H1 (cell line): ENCODE results near the gene LRRC43. TPM values are rescaled to one million over a fixed set of nuclear protein-coding genes. Genes with fewer than 3 reads are reported as not detected.

Experiments
- CTCF ChIA-PET: fragments of 300-600 bp; sonication (Branson Sonifier 250); formaldehyde crosslinking; loops from one replicate; lab custom pipeline; 2021; ENCODE audit not compliant: partially characterized antibody; lab: Charles Lee
- POLR2A ChIA-PET: fragments of 300-600 bp; sonication (Branson Sonifier 250); formaldehyde crosslinking; loops from one replicate; lab custom pipeline; 2021; ENCODE audit warnings: inconsistent platforms; ENCODE audit not compliant: partially characterized antibody; lab: Charles Lee
- DNase-seq, 2 experiments: peaks; one replicate each; pipeline versions ENCODE4 v3.0.0 to v3.0.0-alpha.2; 2010 to 2022; ENCODE audit warnings: low spot score in 2 of 2, low read depth in 1 of 2, mixed read lengths in 1 of 2
- FAIRE-seq: peaks from 2 replicates; lab custom pipeline; 2011; peaks lifted over from hg19 to GRCh38; lab: Jason Lieb, UNC
- H2AFZ ChIP-seq: 2 replicates; pipeline ENCODE4 v1.8.1; 2012; ENCODE audit warnings: low read length, inconsistent platforms
- H2AK5ac ChIP-seq: 2 replicates; pipeline ENCODE4 v1.6.1; 2013; ENCODE audit warnings: low read depth, low read length
- H2BK120ac ChIP-seq: replicated peaks from 2 replicates; pipeline ENCODE3; 2013; ENCODE audit warnings: low read depth, low read length, inconsistent platforms
- H2BK12ac ChIP-seq: 2 replicates; pipeline ENCODE4 v1.6.1; 2013; ENCODE audit warnings: low read depth, low read length
- H2BK15ac ChIP-seq: 2 replicates; pipeline ENCODE4 v1.6.1; 2013; ENCODE audit warnings: low read length
- H2BK20ac ChIP-seq: 2 replicates; pipeline ENCODE4 v1.6.1; 2013; ENCODE audit warnings: low read length
- H2BK5ac ChIP-seq: 2 replicates; pipeline ENCODE4 v1.6.1; 2013; ENCODE audit warnings: low read depth, low read length
- H3K14ac ChIP-seq: 2 replicates; pipeline ENCODE4 v1.6.1; 2013; ENCODE audit warnings: inconsistent platforms; ENCODE audit not compliant: insufficient read length
- H3K18ac ChIP-seq: 2 replicates; pipeline ENCODE4 v1.6.1; 2013; ENCODE audit warnings: low read length; ENCODE audit errors: extremely low read depth
- H3K23ac ChIP-seq: 2 replicates; pipeline ENCODE4 v1.6.1; 2013; ENCODE audit warnings: inconsistent platforms; ENCODE audit not compliant: insufficient read length
- H3K23me2 ChIP-seq: 2 replicates; pipeline ENCODE4 v1.6.1; 2013; ENCODE audit warnings: low read depth, low read length
- H3K27ac ChIP-seq: 2 replicates; pipeline ENCODE4 v1.6.1; 2011; ENCODE audit warnings: low read depth, low read length, inconsistent platforms
- H3K27me3 ChIP-seq, 4 experiments: replicated peaks in 1 of 4; 1 replicate in 1 of 4; 2 replicates in 3 of 4; pipeline versions ENCODE4 v1.6.1 to v1.8.1; 2011 to 2013; ENCODE audit warnings: low read length in 3 of 4, mild to moderate bottlenecking in 3 of 4, inconsistent platforms in 2 of 4, mixed read lengths in 2 of 4, moderate library complexity in 1 of 4; ENCODE audit not compliant: control insufficient read depth in 3 of 4, insufficient read depth in 3 of 4; ENCODE audit errors: extremely low read depth in 1 of 4
- H3K36me3 ChIP-seq, 4 experiments: 2 replicates each; pipeline versions ENCODE4 v1.6.1 to v1.8.1; 2011 to 2013; ENCODE audit warnings: mild to moderate bottlenecking in 4 of 4, low read length in 3 of 4, moderate library complexity in 2 of 4, control low read depth in 1 of 4, inconsistent platforms in 1 of 4; ENCODE audit not compliant: insufficient read depth in 4 of 4, control insufficient read depth in 2 of 4
- H3K4ac ChIP-seq: replicated peaks from 2 replicates; pipeline ENCODE3; 2013; ENCODE audit warnings: low read length, low read depth, mixed read lengths, inconsistent platforms; ENCODE audit not compliant: insufficient read length
- H3K4me1 ChIP-seq, 4 experiments: replicated peaks in 1 of 4; 1 replicate in 1 of 4; 2 replicates in 3 of 4; pipeline versions ENCODE4 v1.6.1 to v1.8.1; 2011 to 2013; ENCODE audit warnings: low read length in 3 of 4, inconsistent platforms in 2 of 4, mixed read lengths in 1 of 4; ENCODE audit not compliant: insufficient read depth in 4 of 4, control insufficient read depth in 3 of 4
- H3K4me2 ChIP-seq, 2 experiments: 2 replicates each; pipeline versions ENCODE4 v1.6.1 to v1.8.1; 2011 to 2013; ENCODE audit warnings: low read depth in 2 of 2, low read length in 2 of 2, control low read depth in 1 of 2, inconsistent platforms in 1 of 2, mild to moderate bottlenecking in 1 of 2; ENCODE audit not compliant: insufficient read depth in 1 of 2
- H3K4me3 ChIP-seq, 4 experiments: fragments of 200-600, 300-600 bp in 1 of 4; sonication (generic), shearing (Covaris generic), sonication (Bioruptor Twin) in 1 of 4; 2 replicates each; pipeline versions ENCODE4 v1.5.1 to v1.8.1; 2011 to 2016; ENCODE audit warnings: low read length in 4 of 4, low read depth in 3 of 4, control low read depth in 2 of 4, inconsistent platforms in 2 of 4, mild to moderate bottlenecking in 2 of 4, mixed read lengths in 1 of 4, moderate library complexity in 1 of 4; ENCODE audit not compliant: insufficient read depth in 2 of 4; ENCODE audit errors: extremely low read depth in 1 of 4
- H3K56ac ChIP-seq: replicated peaks from 2 replicates; pipeline ENCODE3; 2013; ENCODE audit warnings: low read depth, mild to moderate bottlenecking, mixed read lengths, low read length, inconsistent platforms; ENCODE audit not compliant: insufficient read length
- H3K79me1 ChIP-seq: 2 replicates; pipeline ENCODE4 v1.6.1; 2013; ENCODE audit warnings: low read depth, low read length, control low read depth
- H3K79me2 ChIP-seq, 2 experiments: 2 replicates each; pipeline versions ENCODE4 v1.6.1 to v1.8.1; 2012 to 2013; ENCODE audit warnings: low read length in 2 of 2, mild to moderate bottlenecking in 2 of 2, inconsistent platforms in 1 of 2; ENCODE audit not compliant: insufficient read depth in 2 of 2, control insufficient read depth in 1 of 2
- H3K9ac ChIP-seq, 4 experiments: replicated peaks in 1 of 4; 1 replicate in 1 of 4; 2 replicates in 3 of 4; pipeline versions ENCODE4 v1.6.1 to v1.8.1; 2011 to 2013; ENCODE audit warnings: low read depth in 3 of 4, low read length in 3 of 4, control low read depth in 2 of 4, mild to moderate bottlenecking in 2 of 4, moderate library complexity in 2 of 4, inconsistent platforms in 1 of 4; ENCODE audit errors: extremely low read depth in 1 of 4
- H3K9me3 ChIP-seq, 2 experiments: 2 replicates each; pipeline versions ENCODE4 v1.6.1 to v1.8.1; 2012 to 2013; ENCODE audit warnings: mild to moderate bottlenecking in 2 of 2, moderate library complexity in 2 of 2, control low read depth in 1 of 2, inconsistent platforms in 1 of 2, low read depth in 1 of 2, low read length in 1 of 2, mixed read lengths in 1 of 2; ENCODE audit not compliant: insufficient read depth in 2 of 2
- H4K20me1 ChIP-seq, 2 experiments: replicated peaks in 1 of 2; 2 replicates each; pipeline versions ENCODE3 to v1.8.1; 2011 to 2013; ENCODE audit warnings: inconsistent platforms in 2 of 2, low read length in 2 of 2, mild to moderate bottlenecking in 1 of 2; ENCODE audit not compliant: insufficient read depth in 2 of 2, control insufficient read depth in 1 of 2
- H4K5ac ChIP-seq: 2 replicates; pipeline ENCODE4 v1.6.1; 2013; ENCODE audit warnings: low read length, low read depth, mixed read lengths, inconsistent platforms; ENCODE audit not compliant: insufficient read length
- H4K8ac ChIP-seq: 2 replicates; pipeline ENCODE4 v1.8.0; 2013; ENCODE audit warnings: mild to moderate bottlenecking, moderate library complexity, low read length, inconsistent platforms; ENCODE audit not compliant: insufficient read depth; ENCODE audit errors: extremely low read depth
- H4K91ac ChIP-seq: replicated peaks from 2 replicates; pipeline ENCODE3; 2013; ENCODE audit warnings: low read length, mixed read lengths, inconsistent platforms; ENCODE audit not compliant: insufficient read length
- ATF3 ChIP-seq: IDR thresholded peaks from 2 replicates; pipeline ENCODE4 v1.6.1; 2011; ENCODE audit warnings: low read depth, mild to moderate bottlenecking, low read length; ENCODE audit not compliant: insufficient read depth
- BCL11A ChIP-seq, 2 experiments: IDR thresholded peaks; one replicate each; pipeline ENCODE4 v1.6.1; 2011; ENCODE audit warnings: low read depth in 2 of 2, low read length in 2 of 2, mild to moderate bottlenecking in 2 of 2
- JUN ChIP-seq: IDR thresholded peaks from 2 replicates; pipeline ENCODE4 v1.6.1; 2011; ENCODE audit warnings: low read depth, mild to moderate bottlenecking, improper control_type of control experiment, low read length
- KDM5A ChIP-seq: fragments of 200-600 bp; IDR thresholded peaks from 2 replicates; pipeline ENCODE4 v1.7.1; 2012; ENCODE audit warnings: mild to moderate bottlenecking, low read length, inconsistent platforms, mixed read lengths
- POLR2A ChIP-seq, 2 experiments: IDR thresholded peaks; 1 replicate in 1 of 2; 2 replicates in 1 of 2; pipeline ENCODE4 v1.6.1; 2011; ENCODE audit warnings: low read depth in 2 of 2, low read length in 2 of 2, mild to moderate bottlenecking in 2 of 2; ENCODE audit errors: control extremely low read depth in 1 of 2
- SP2 ChIP-seq: IDR thresholded peaks from 2 replicates; pipeline ENCODE4 v1.6.1; 2012; ENCODE audit warnings: mild to moderate bottlenecking, low read length, inconsistent platforms
- SUZ12 ChIP-seq: fragments of 200-600 bp; sonication (generic); IDR thresholded peaks from 2 replicates; pipeline ENCODE4 v1.6.1; 2012; ENCODE audit warnings: mild to moderate bottlenecking, inconsistent platforms, low read length, moderate library complexity, mixed read lengths
- WGBS, 2 experiments: shearing (Covaris generic) in 1 of 2; methylation state at CpG; one replicate each; pipeline versions ENCODE4 v1.1.6 to v1.1.7; 2013 to 2015; ENCODE audit warnings: low lambda C conversion rate in 2 of 2, mixed read lengths in 2 of 2, inconsistent platforms in 1 of 2, low coverage in 1 of 2, missing lambda C conversion rate in 1 of 2; ENCODE audit not compliant: insufficient replicate concordance in 2 of 2, insufficient coverage in 1 of 2, insufficient read length in 1 of 2; ENCODE audit errors: extremely low coverage in 1 of 2, missing lambda C conversion rate in 1 of 2; 5-methylcytosine and 5-hydroxymethylcytosine counted together
- polyA plus RNA-seq, 7 experiments: library from polyadenylated mRNA; depleted of rRNA in 3 of 7; stranded (reverse) in 5 of 7; unstranded in 2 of 7; fragments of >200 nt in 5 of 7; fragments of 200-250 nt in 2 of 7; gene quantifications; 1 replicate in 5 of 7; 2 replicates in 1 of 7; 4 replicates in 1 of 7; pipeline versions ENCODE4 v1.2.1 to v1.2.3, GENCODE V29; 2011 to 2013; ENCODE audit warnings: missing spikeins in 2 of 7, mixed read lengths in 2 of 7
- total RNA-seq: library from RNA; stranded (reverse); fragmentation: NEBNext Ultra II Directional; extraction: Animal tissue kit (Norgen Biotek cat#: 25700); gene quantifications from 2 replicates; pipeline ENCODE4 v1.2.1, GENCODE V29; 2021

Gene LRRC43
- total and polyA plus RNA-seq, 2 of the 8 experiments (the other 6 are each of a cell fraction or from before 2014, with no cell fraction given), result 0.35 to 0.44 TPM

- TF ChIP-seq JUN, result no peak
These were observed 12.5 kb downstream of the LRRC43 start (continued) for GRCh38 chr12:122195405-122195804.

GRCh38 chr12:122197612-122197966, 14.7 kb downstream of the LRRC43 start:
- Histone ChIP-seq H3K4ac (no peak overlapping the region), H4K5ac (no peak overlapping the region), H3K27ac (no peak overlapping the region), H3K9ac (no peak overlapping the region), H2BK5ac (no peak overlapping the region), H4K20me1 (no peaks in the 10 kb centered on the region), H3K56ac (no peak overlapping the region), H2AFZ (no peak overlapping the region), H3K23me2 (no peaks in the 10 kb centered on the region), H2BK20ac (no peak overlapping the region), H3K23ac (no peak overlapping the region), H3K18ac (no peak overlapping the region), H3K79me1 (no peaks in the 10 kb centered on the region), H3K27me3 (peaks cover 0 to 7% (median 1%) of the 10 kb centered on the region in 4 experiments; a peak in 2 of 7 replicates), H2BK12ac (no peak overlapping the region), H3K36me3 (no peaks in the 10 kb centered on the region), H2BK15ac (no peak overlapping the region), H4K91ac (no peak overlapping the region), H4K8ac (no peak overlapping the region), H3K4me3 (no peak overlapping the region), H3K4me1 (no peaks in the 10 kb centered on the region), H3K9me3 (no peaks in the 10 kb centered on the region), H3K14ac (no peak overlapping the region), H2AK5ac (no peak overlapping the region), H3K4me2 (no peak overlapping the region), H3K79me2 (no peaks in the 10 kb centered on the region), H2BK120ac (no peak overlapping the region)
- ChIA-PET POLR2A (no interaction called here), CTCF (no interaction called here)
- no peak for FAIRE-seq
- 100% methylated on average over 1 of the region's 1 CpG; no CpG with 5 or more reads in 1 of the 2 experiments for WGBS, 2 experiments
- no peak for DNase-seq
- TF ChIP-seq SUZ12 (no peak), SP2 (no peak), ATF3 (no peak), KDM5A (no peak), POLR2A (IDR thresholded peaks at IDR 0.05; ENCODE audit: control extremely low read depth in 1 of 2, low read depth in 2 of 2, low read length in 2 of 2) (no peak), BCL11A (IDR thresholded peaks at IDR 0.05; ENCODE audit: low read depth in 2 of 2, low read length in 2 of 2) (no peak)
